OCI-LY3 (cell line): ENCODE data around the gene PKP1.
A peak's percentile ranks its signal among the peaks of the same experiment; 100 is the strongest.
"Not testable (repeated sequence)": the region's sequence is repeated elsewhere in the genome, so short reads cannot be mapped to it uniquely, and the experiment has no call there.

Experiments
- H2AFZ ChIP-seq: fragments of 200-600, 300-600 bp; shearing (Covaris generic); 2 replicates; pipeline ENCODE4 v1.6.0; 2014; ENCODE audit warnings: antibody characterized with exemption, low read depth, low read length
- H3K27ac ChIP-seq: fragments of 200-600, 300-600 bp; sonication (generic); 2 replicates; pipeline ENCODE4 v1.5.1; 2014; ENCODE audit warnings: mild to moderate bottlenecking, low read length, moderate library complexity, mixed read lengths
- H3K27me3 ChIP-seq: fragments of 200-600, 300-600 bp; sonication (generic); 2 replicates; pipeline ENCODE4 v1.6.1; 2014; ENCODE audit warnings: low read depth, low read length, mixed read lengths
- H3K36me3 ChIP-seq: fragments of 200-600, 300-600 bp; sonication (generic); replicated peaks from 2 replicates; pipeline ENCODE3; 2014; ENCODE audit warnings: low read depth, low read length, mixed read lengths
- H3K4me1 ChIP-seq: fragments of 300-600, 200-600 bp; sonication (generic); 2 replicates; pipeline ENCODE4 v1.6.1; 2014; ENCODE audit warnings: low read length, mixed read lengths
- H3K4me2 ChIP-seq: fragments of 200-600, 300-600 bp; sonication (generic); 2 replicates; pipeline ENCODE4 v1.6.1; 2014; ENCODE audit warnings: low read length, mixed read lengths
- H3K4me3 ChIP-seq: fragments of 300-600, 200-600 bp; sonication (generic); 2 replicates; pipeline ENCODE4 v1.5.1; 2014; ENCODE audit warnings: antibody characterized with exemption, mild to moderate bottlenecking, low read length, moderate library complexity
- H3K79me2 ChIP-seq: fragments of 300-600, 200-600 bp; shearing (Covaris generic); 2 replicates; pipeline ENCODE4 v1.6.1; 2014; ENCODE audit warnings: mild to moderate bottlenecking, low read length, mixed read lengths
- H3K9ac ChIP-seq: fragments of 300-600, 200-600 bp; shearing (Covaris generic); 2 replicates; pipeline ENCODE4 v1.6.0; 2014; ENCODE audit warnings: mild to moderate bottlenecking, low read length, moderate library complexity
- H3K9me3 ChIP-seq: fragments of 200-600, 300-600 bp; shearing (Covaris generic); 2 replicates; pipeline ENCODE4 v1.6.1; 2014; ENCODE audit warnings: low read length, mixed read lengths; ENCODE audit not compliant: insufficient read depth
- H4K20me1 ChIP-seq: fragments of 200-600, 300-600 bp; sonication (generic); 2 replicates; pipeline ENCODE4 v1.6.1; 2016; ENCODE audit warnings: low read length, mixed read lengths; ENCODE audit not compliant: insufficient read depth
- CTCF ChIP-seq: fragments of 200-600, 300-600 bp; sonication (generic); IDR thresholded peaks from 2 replicates; pipeline ENCODE4 v1.5.1; 2014; ENCODE audit warnings: antibody characterized with exemption, low read length, low read depth
- EZH2phosphoT487 ChIP-seq: fragments of 200-600 bp; shearing (Covaris generic); IDR thresholded peaks from 2 replicates; pipeline ENCODE4 v1.6.1; 2018; ENCODE audit warnings: antibody characterized with exemption, mixed run types, low read depth

Gene PKP1

DNA sequence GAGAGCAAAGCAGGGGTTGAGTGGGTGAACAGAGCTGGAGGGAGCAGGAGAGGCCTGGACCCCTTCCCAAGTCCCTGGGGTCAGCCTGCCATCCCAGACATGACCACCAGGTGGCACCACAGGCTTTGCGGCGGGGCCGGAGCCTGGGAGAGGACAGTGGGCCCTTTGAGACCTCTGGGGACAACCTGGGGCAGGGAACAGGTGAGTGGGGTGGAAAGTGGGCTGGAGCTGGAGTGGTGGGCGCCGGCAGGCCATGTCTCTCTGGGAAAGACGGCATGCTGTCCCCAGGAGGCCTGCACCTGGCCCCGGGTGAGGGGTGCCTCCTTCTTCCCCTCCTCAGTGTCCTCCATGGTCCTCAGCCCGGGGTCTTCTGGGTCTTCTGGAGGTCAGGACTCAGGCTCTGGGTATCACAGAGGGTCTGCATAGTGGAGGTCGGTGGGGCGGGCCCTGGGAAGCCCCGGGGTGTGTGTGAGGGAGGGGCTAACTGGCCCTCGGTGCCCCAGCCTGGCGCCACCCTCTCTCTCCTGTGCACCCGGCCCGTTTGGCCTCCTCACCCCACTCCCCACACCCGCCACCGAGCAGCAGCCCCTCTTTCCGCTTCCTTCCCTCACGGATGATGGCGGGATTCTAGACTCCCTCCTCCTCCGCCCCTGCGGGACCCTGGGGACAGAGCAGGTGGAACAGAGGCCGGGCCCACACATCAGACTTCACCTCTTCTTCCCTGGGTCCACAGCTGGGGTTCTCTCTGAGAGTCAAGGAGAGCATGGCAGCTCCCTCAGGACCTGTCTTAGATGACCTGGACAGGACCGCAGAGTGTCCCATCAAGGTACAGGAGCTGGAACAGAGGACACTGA lies 28.5 kb upstream of the PKP1 start:
- Histone ChIP-seq H2AFZ (peak overlapping the region; percentile 35; the same call in 1 of the 2 replicates), H3K9me3 (no peaks in the 10 kb centered on the region), H3K36me3 (no peaks in the 10 kb centered on the region), H3K9ac (no peak overlapping the region), H3K27ac (no peak overlapping the region), H3K27me3 (no peaks in the 10 kb centered on the region), H4K20me1 (no peaks in the 10 kb centered on the region), H3K4me2 (peak overlapping the region; percentile 34), H3K4me3 (no peak overlapping the region), H3K79me2 (no peaks in the 10 kb centered on the region), H3K4me1 (no peaks in the 10 kb centered on the region)
- no peak for TF ChIP-seq EZH2phosphoT487
- TF ChIP-seq CTCF: peak; percentile 99

- no peak for TF ChIP-seq CTCF
- no peak for TF ChIP-seq EZH2phosphoT487
- H3K4me1 ChIP-seq: no peaks in the 10 kb centered on the region
- H4K20me1 ChIP-seq: no peaks in the 10 kb centered on the region
- no peaks in the 10 kb centered on the region for H3K27me3 ChIP-seq
- H3K36me3 ChIP-seq: no peaks in the 10 kb centered on the region
- H3K4me3 ChIP-seq: no peak overlapping the region
- H3K9ac ChIP-seq: no peak overlapping the region
- no peak overlapping the region for H3K4me2 ChIP-seq
- no peaks in the 10 kb centered on the region for H3K9me3 ChIP-seq
- no peaks in the 10 kb centered on the region for H3K79me2 ChIP-seq
- no peak overlapping the region for H3K27ac ChIP-seq
- H2AFZ ChIP-seq: no peak overlapping the region
Observed at GRCh38 chr1:201255479-201256362, 27.6 kb upstream of the PKP1 start.

DNA sequence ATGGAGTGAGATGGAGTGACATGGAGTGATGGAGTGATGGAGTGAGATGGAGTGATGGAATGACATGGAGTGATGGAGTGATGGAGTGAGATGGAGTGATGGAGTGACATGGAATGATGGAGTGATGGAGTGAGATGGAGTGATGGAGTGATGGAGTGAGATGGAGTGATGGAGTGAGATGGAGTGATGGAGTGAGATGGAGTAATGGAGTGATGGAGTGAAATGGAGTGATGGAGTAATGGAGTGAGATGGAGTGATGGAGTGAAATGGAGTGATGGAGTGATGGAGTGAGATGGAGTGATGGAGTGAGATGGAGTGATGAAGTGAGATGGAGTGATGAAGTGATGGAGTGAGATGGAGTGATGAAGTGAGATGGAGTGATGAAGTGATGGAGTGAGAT lies 25.2 kb upstream of the PKP1 start:
- H3K4me1 ChIP-seq, H3K27ac ChIP-seq, H3K4me3 ChIP-seq, H4K20me1 ChIP-seq, H3K36me3 ChIP-seq, H2AFZ ChIP-seq, H3K27me3 ChIP-seq, H3K9ac ChIP-seq, H3K4me2 ChIP-seq, H3K9me3 ChIP-seq, H3K79me2 ChIP-seq: not testable (repeated sequence)

DNA sequence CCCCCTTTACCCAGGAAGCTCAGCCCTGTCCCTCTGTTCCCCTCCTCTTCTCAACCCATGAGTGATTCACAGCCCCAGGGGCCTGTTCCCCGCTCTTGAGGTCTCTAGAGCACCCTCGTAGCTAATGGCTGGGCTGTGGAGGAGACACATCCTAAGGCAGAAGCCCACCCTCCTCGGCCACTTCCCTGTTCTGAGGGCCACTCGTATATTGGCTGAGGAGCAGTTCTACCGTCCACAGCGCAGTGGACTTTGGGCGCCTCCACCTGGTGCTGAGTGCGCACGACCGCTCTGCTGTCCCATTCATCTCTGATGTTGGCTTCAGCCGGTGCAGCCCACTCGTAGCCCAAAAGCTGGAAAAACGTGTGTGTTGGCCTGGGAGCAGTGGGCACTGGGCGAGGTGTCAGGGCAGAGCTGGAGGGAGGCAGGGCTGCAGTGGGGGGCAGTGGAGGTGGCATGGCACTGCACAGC lies 24.5 kb upstream of the PKP1 start:
- Histone ChIP-seq H3K4me3 (no peak overlapping the region), H2AFZ (no peak overlapping the region), H3K4me1 (no peaks in the 10 kb centered on the region), H3K4me2 (no peak overlapping the region), H3K9me3 (no peaks in the 10 kb centered on the region), H3K9ac (no peak overlapping the region), H3K79me2 (no peaks in the 10 kb centered on the region), H3K27ac (no peak overlapping the region), H4K20me1 (no peaks in the 10 kb centered on the region), H3K36me3 (no peaks in the 10 kb centered on the region), H3K27me3 (no peaks in the 10 kb centered on the region)
- TF ChIP-seq EZH2phosphoT487: no peak
- no peak for TF ChIP-seq CTCF
